Measurements from ENCODE around the gene GNAQ. TPM values are rescaled to one million over a fixed set of nuclear protein-coding genes. Genes with fewer than 3 reads are reported as not detected.

GNAQ gene
- total RNA-seq, 1 donor from 2014 or later: 64.9 TPM

DNA sequence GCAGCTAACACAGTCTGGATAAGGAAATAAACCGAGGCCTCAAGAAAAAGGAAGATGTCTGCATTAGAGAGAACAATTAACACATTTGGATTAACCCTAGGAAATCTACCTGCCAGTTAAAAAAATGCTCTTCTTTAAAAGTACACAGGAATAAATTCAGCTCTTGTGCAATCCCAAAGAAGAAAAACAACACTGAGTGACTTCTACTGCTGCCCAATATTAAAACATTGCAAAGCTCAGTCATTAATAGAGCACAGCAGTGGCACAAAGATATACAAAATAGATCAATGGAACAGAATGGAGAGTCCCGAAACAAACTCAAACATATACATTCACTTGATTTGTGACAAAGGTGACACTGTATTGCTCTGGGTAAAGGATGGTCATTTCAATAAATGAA lies 119.7 kb downstream of the GNAQ start:
- Mint-ChIP-seq H3K36me3 (ENCODE audit: insufficient read depth) (peaks cover 15% of the 10 kb centered on the region), H3K9me3 (ENCODE audit: low read depth) (no peaks in the 10 kb centered on the region), H3K27ac (no peak overlapping the region), H3K27me3 (no peaks in the 10 kb centered on the region), H3K4me1 (ENCODE audit: low read depth) (peaks cover 11% of the 10 kb centered on the region), H3K4me3 (ENCODE audit: low read depth) (no peak overlapping the region)
- TF ChIP-seq, protein P1, sequence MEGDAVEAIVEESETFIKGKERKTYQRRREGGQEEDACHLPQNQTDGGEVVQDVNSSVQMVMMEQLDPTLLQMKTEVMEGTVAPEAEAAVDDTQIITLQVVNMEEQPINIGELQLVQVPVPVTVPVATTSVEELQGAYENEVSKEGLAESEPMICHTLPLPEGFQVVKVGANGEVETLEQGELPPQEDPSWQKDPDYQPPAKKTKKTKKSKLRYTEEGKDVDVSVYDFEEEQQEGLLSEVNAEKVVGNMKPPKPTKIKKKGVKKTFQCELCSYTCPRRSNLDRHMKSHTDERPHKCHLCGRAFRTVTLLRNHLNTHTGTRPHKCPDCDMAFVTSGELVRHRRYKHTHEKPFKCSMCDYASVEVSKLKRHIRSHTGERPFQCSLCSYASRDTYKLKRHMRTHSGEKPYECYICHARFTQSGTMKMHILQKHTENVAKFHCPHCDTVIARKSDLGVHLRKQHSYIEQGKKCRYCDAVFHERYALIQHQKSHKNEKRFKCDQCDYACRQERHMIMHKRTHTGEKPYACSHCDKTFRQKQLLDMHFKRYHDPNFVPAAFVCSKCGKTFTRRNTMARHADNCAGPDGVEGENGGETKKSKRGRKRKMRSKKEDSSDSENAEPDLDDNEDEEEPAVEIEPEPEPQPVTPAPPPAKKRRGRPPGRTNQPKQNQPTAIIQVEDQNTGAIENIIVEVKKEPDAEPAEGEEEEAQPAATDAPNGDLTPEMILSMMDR (IDR thresholded peaks at IDR 0.05; ENCODE audit: unreplicated experiment): no peak
- DNase-seq (ENCODE audit: low spot score, unreplicated experiment): no peak

DNA sequence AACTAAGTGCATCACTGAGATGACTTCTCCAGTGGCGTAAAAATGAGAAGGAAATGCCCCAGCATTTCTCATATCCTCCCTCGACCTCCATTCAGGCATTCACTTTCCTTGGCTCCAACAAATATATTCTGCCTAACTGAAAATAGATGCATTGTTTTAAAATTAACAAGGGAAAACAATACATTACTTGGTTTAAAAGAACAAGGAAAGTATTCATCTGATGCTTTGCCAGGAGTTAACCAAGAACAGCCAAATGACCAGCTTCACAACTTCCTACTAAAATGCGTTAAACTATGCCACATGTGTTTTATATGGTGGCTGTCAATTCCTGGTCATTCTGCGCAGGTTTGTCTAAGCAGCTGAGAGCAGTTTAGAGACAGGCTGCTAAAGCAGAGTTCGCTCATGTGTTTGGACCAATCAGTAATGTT lies 121.4 kb downstream of the GNAQ start:
- Mint-ChIP-seq H3K4me3 (ENCODE audit: low read depth) (no peak overlapping the region), H3K27me3 (no peaks in the 10 kb centered on the region), H3K36me3 (ENCODE audit: insufficient read depth) (peaks cover 15% of the 10 kb centered on the region), H3K4me1 (ENCODE audit: low read depth) (peaks cover 6% of the 10 kb centered on the region), H3K9me3 (ENCODE audit: low read depth) (no peaks in the 10 kb centered on the region), H3K27ac (no peak overlapping the region)
- TF ChIP-seq, protein P1 (IDR thresholded peaks at IDR 0.05; ENCODE audit: unreplicated experiment): no peak
- DNase-seq (ENCODE audit: low spot score, unreplicated experiment): no peak

DNA sequence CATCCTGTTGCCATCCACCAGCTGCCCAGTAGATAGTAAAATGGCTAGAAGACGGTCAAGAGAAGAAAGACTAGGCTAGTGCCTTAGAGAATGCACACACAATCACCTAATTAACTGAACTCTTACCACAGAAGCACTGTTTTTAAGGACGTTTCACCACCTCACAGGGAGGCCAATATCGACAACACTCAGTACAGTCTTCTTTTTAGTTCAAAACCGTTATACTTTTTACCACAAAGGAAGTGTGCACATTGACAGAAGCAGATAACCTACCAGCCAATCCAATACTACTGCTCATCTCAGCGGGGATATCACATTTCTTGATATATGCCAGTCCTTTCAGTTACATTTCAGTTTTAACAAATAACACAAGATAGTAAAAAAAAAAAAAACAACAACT lies 122.3 kb downstream of the GNAQ start:
- TF ChIP-seq, protein P1 (IDR thresholded peaks at IDR 0.05; ENCODE audit: unreplicated experiment): no peak
- H3K4me3 Mint-ChIP-seq (ENCODE audit: low read depth): no peak overlapping the region
- no peaks in the 10 kb centered on the region for H3K9me3 Mint-ChIP-seq (ENCODE audit: low read depth)
- no peak for DNase-seq (ENCODE audit: low spot score, unreplicated experiment)
- H3K36me3 Mint-ChIP-seq (ENCODE audit: insufficient read depth): peaks cover 15% of the 10 kb centered on the region
- H3K27me3 Mint-ChIP-seq: no peaks in the 10 kb centered on the region
- H3K27ac Mint-ChIP-seq: no peak overlapping the region
- peaks cover 6% of the 10 kb centered on the region for H3K4me1 Mint-ChIP-seq (ENCODE audit: low read depth)

DNA sequence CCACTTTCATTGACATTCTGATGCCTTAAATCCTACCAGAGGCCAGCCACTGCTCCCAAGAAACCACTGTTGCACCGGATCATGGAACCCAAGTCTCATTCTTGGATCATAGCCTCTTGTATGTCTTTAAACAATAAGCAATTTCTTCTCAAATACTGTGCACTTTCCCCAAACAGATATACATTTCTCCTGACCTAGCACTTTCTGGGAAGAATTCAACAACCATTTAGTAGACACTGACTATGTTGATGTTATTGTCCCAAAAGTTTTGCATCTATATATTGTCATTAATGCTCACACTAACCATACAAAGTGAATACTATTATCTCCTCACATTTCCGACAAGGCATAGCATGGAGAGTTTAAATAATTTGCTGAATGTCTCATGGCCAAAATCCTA lies 123.3 kb downstream of the GNAQ start:
- TF ChIP-seq, protein P1 (IDR thresholded peaks at IDR 0.05; ENCODE audit: unreplicated experiment): no peak
- Mint-ChIP-seq H3K36me3 (ENCODE audit: insufficient read depth) (peaks cover 10% of the 10 kb centered on the region), H3K27me3 (no peaks in the 10 kb centered on the region), H3K9me3 (ENCODE audit: low read depth) (no peaks in the 10 kb centered on the region), H3K4me3 (ENCODE audit: low read depth) (no peak overlapping the region), H3K27ac (no peak overlapping the region), H3K4me1 (ENCODE audit: low read depth) (peaks cover 7% of the 10 kb centered on the region)
- DNase-seq (ENCODE audit: low spot score, unreplicated experiment): no peak

DNA sequence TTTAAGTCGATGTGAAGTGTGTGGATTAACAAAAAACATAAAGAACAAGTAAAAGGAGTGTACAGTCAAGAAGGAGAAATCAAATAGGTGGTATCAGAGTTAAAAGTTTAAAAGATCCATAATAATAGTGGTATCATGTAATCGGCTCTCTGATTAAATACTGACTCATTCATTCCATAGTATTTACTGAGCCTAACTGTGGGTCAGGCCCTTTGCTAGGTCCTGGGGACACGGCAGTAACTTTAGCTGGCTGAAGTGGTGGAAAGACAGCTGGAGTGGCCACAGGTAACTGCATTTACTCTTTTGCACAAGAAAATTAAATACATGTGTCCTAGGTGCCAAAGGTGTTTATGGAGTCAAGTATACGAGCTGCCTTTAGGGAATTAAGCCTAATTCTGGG lies 124.0 kb downstream of the GNAQ start:
- Mint-ChIP-seq H3K27ac (no peak overlapping the region), H3K36me3 (ENCODE audit: insufficient read depth) (peaks cover 9% of the 10 kb centered on the region), H3K27me3 (no peaks in the 10 kb centered on the region), H3K4me3 (ENCODE audit: low read depth) (no peak overlapping the region), H3K4me1 (ENCODE audit: low read depth) (peaks cover 9% of the 10 kb centered on the region), H3K9me3 (ENCODE audit: low read depth) (no peaks in the 10 kb centered on the region)
- TF ChIP-seq, protein P1 (IDR thresholded peaks at IDR 0.05; ENCODE audit: unreplicated experiment): no peak
- DNase-seq (ENCODE audit: low spot score, unreplicated experiment): no peak

Data from progenitor cell of endocrine pancreas (in vitro differentiated cells).